SH-SY5Y (cell line): ENCODE measurements around the gene PARD3.

Experiments used
- GATA2 ChIP-seq: IDR thresholded peaks from 2 replicates; pipeline ENCODE4 v1.6.1; 2011; ENCODE audit warnings: mild to moderate bottlenecking, low read depth, low read length
- GATA3 ChIP-seq: IDR thresholded peaks from 2 replicates; pipeline ENCODE4 v1.6.1; 2011; ENCODE audit warnings: low read depth, mild to moderate bottlenecking, low read length, moderate library complexity

DNA sequence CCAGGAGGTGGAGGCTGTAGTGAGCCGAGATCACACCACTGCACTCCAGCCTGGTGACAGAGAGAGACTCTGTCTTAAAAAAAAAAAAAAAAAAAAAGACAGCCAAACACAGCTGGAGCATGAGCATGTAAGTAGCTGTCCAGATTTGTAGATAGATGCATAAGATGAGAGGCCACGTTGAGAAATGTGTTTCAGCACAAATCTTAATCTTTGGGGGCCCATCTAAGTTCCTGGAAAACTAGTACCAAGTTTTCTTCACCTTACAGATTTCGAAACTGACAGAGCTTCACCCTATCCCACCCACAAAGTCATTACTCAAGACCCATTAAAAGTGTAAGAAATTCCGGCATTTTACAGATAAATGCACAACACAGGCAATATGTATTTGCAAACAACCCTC, 208.2 kb downstream of the PARD3 start:
- no peak for TF ChIP-seq GATA2
- TF ChIP-seq GATA3 = no peak
